Calu3 (cell line): ENCODE results near the gene HTR3B. TPM values are rescaled to one million over a fixed set of nuclear protein-coding genes. Genes with fewer than 3 reads are reported as not detected.

Experiments used
- BruUV-seq: library from RNA; stranded (reverse); fragments of 400-500 nt; replicated peaks from 2 replicates; lab custom pipeline; 2021; lab: Mats Ljungman, UMichigan
- CTCF ChIA-PET: fragments of 300-600 bp; sonication (Branson Sonifier 250); formaldehyde crosslinking; loops from one replicate; lab custom pipeline; 2022; ENCODE audit warnings: antibody characterized with exemption; lab: Charles Lee
- DNase-seq: peaks from one replicate; pipeline ENCODE4 v3.0.0; 2022
- H3K27ac Mint-ChIP-seq: one replicate; pipeline ENCODE4 v1.8.0; 2022; ENCODE audit warnings: mixed read lengths; ENCODE audit not compliant: unreplicated experiment
- H3K27me3 Mint-ChIP-seq: one replicate; pipeline ENCODE4 v1.8.0; 2022; ENCODE audit warnings: mixed read lengths; ENCODE audit not compliant: unreplicated experiment
- H3K36me3 Mint-ChIP-seq: one replicate; pipeline ENCODE4 v1.8.0; 2022; ENCODE audit warnings: mild to moderate bottlenecking, moderate library complexity, mixed read lengths; ENCODE audit not compliant: insufficient read depth, unreplicated experiment
- H3K4me1 Mint-ChIP-seq: one replicate; pipeline ENCODE4 v1.8.0; 2022; ENCODE audit warnings: mild to moderate bottlenecking, low read depth, mixed read lengths; ENCODE audit not compliant: unreplicated experiment
- H3K4me3 Mint-ChIP-seq: one replicate; pipeline ENCODE4 v1.8.0; 2022; ENCODE audit warnings: mild to moderate bottlenecking, low read depth, moderate library complexity, mixed read lengths; ENCODE audit not compliant: unreplicated experiment
- H3K9me3 Mint-ChIP-seq: one replicate; pipeline ENCODE4 v1.8.0; 2022; ENCODE audit warnings: low read depth, mixed read lengths; ENCODE audit not compliant: unreplicated experiment
- intact Hi-C: fragments of 100-400 bp; cut with micrococcal nuclease; formaldehyde crosslinking; loops from one replicate; pipeline ENCODE4 v1.10.0; 2022; ENCODE audit not compliant: unreplicated experiment
- total RNA-seq: library from RNA; stranded (reverse); gene quantifications from 2 replicates; pipeline ENCODE4 v1.2.3, GENCODE V29; 2022
- TF ChIP-seq, protein P1 (sequence below): fragments of 200-600 bp; IDR thresholded peaks from one replicate; pipeline ENCODE4 v1.8.0; 2022; ENCODE audit warnings: antibody characterized with exemption; ENCODE audit not compliant: unreplicated experiment

Gene HTR3B
- total RNA-seq, 1 experiment from 2014 or later: not detected

DNA sequence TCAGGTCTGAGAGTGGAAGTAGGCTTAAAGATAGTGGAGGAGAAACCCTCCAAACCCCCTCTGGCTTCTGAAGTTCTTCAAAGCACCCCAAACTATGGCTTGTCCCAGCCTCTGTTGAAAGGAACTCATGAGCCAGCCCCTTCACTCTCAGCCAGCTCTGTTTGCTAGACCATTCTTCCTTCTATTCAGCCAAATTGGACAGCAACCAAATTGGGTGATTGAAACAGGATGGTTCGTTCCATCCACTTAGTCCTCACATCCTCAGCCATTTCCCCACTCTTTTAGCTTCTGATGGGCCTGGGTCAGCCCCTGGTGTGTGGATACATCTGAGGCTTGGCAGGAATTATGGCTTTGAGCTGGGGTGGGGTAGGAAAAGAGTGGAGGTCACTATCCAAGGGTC, 74.8 kb downstream of the HTR3B start:
- no peak for DNase-seq
- CTCF ChIA-PET: no interaction called here
- BruUV-seq: no TSS peak
- H3K27me3 Mint-ChIP-seq: peaks cover 72% of the 10 kb centered on the region
- peaks cover 8% of the 10 kb centered on the region for H3K4me1 Mint-ChIP-seq
- intact Hi-C loops: loop anchor here (10.0 kb wide), 1 partner anchor 85 kb away; no protein-coding TSS in a partner anchor
- H3K4me3 Mint-ChIP-seq: no peak overlapping the region
- peaks cover 8% of the 10 kb centered on the region for H3K36me3 Mint-ChIP-seq
- TF ChIP-seq, protein P1, sequence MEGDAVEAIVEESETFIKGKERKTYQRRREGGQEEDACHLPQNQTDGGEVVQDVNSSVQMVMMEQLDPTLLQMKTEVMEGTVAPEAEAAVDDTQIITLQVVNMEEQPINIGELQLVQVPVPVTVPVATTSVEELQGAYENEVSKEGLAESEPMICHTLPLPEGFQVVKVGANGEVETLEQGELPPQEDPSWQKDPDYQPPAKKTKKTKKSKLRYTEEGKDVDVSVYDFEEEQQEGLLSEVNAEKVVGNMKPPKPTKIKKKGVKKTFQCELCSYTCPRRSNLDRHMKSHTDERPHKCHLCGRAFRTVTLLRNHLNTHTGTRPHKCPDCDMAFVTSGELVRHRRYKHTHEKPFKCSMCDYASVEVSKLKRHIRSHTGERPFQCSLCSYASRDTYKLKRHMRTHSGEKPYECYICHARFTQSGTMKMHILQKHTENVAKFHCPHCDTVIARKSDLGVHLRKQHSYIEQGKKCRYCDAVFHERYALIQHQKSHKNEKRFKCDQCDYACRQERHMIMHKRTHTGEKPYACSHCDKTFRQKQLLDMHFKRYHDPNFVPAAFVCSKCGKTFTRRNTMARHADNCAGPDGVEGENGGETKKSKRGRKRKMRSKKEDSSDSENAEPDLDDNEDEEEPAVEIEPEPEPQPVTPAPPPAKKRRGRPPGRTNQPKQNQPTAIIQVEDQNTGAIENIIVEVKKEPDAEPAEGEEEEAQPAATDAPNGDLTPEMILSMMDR: no peak
- H3K9me3 Mint-ChIP-seq: no peaks in the 10 kb centered on the region
- H3K27ac Mint-ChIP-seq: no peak overlapping the region

- H3K27me3 Mint-ChIP-seq: peaks cover 77% of the 10 kb centered on the region
- no peaks in the 10 kb centered on the region for H3K9me3 Mint-ChIP-seq
- CTCF ChIA-PET: no interaction called here
- TF ChIP-seq, protein P1: no peak
- no peaks in the 10 kb centered on the region for H3K4me1 Mint-ChIP-seq
- BruUV-seq: no TSS peak
- intact Hi-C loops: no loop called here
- no peak overlapping the region for H3K27ac Mint-ChIP-seq
- no peaks in the 10 kb centered on the region for H3K36me3 Mint-ChIP-seq
- H3K4me3 Mint-ChIP-seq: no peak overlapping the region
- no peak for DNase-seq
These were observed 76.2 kb downstream of the HTR3B start for GRCh38 chr11:113980785-113981184.

DNA sequence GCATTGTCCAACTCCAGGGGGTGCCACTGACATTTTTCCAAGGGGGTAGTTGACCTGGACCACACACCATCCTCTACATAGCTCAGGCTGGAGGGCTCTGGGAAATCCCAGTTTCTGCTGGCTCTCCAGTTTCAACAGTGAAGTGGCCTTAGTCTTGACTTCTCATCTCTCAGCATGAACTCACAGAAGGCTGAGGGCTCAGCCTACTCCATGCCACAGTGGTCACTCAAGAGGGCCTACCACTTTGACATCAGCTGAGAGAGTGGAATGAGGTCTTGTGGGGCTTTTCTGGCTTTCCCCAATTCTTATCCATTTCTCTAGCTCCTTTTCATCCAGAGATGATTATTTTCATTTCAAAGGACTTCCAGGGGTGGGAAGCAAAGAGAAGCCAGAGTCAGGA, 77.7 kb downstream of the HTR3B start:
- TF ChIP-seq, protein P1: no peak
- Mint-ChIP-seq H3K9me3 (no peaks in the 10 kb centered on the region), H3K36me3 (no peaks in the 10 kb centered on the region), H3K4me1 (no peaks in the 10 kb centered on the region), H3K27me3 (peaks cover 76% of the 10 kb centered on the region), H3K27ac (no peak overlapping the region), H3K4me3 (no peak overlapping the region)
- intact Hi-C loops: no loop called here
- BruUV-seq: no TSS peak
- CTCF ChIA-PET: no interaction called here
- no peak for DNase-seq

DNA sequence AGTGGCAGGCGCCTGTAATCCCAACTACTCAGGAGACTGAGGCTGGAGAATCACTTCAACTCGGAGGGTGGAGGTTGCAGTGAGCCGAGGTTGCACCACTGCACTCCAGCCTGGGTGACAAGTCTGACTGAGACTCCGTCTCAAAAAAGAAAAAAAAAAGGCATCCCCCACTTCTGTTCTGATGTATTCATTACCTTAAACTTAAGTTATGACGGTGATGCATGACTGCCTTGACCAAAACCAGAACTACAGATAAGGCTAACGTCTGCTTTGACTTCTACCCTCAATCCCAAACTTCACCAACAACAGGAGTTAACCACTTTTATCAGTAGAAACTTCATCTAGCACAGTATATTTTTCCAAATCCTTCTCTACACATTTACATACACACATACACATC, 80.2 kb downstream of the HTR3B start:
- TF ChIP-seq, protein P1: no peak
- H3K4me3 Mint-ChIP-seq: no peak overlapping the region
- intact Hi-C loops: no loop called here
- no peaks in the 10 kb centered on the region for H3K36me3 Mint-ChIP-seq
- no TSS peak for BruUV-seq
- DNase-seq: no peak
- H3K9me3 Mint-ChIP-seq: no peaks in the 10 kb centered on the region
- peaks cover 78% of the 10 kb centered on the region for H3K27me3 Mint-ChIP-seq
- H3K4me1 Mint-ChIP-seq: no peaks in the 10 kb centered on the region
- no peak overlapping the region for H3K27ac Mint-ChIP-seq
- CTCF ChIA-PET: interaction anchor here (0.6 kb wide), 1 partner anchor 8 kb away, joined by 3 read pairs; no protein-coding TSS in a partner anchor
